ENCODE data around the gene PAPLN. TPM values are rescaled to one million over a fixed set of nuclear protein-coding genes. Genes with fewer than 3 reads are reported as not detected.

The PAPLN gene
- total and polyA plus RNA-seq, 2 experiments from 2014 or later: 7.6 to 13.4 TPM

GRCh38 chr14:73240816-73241480 lies 3.6 kb downstream of the PAPLN start:
- no peak overlapping the region for H3K27ac ChIP-seq

DNA sequence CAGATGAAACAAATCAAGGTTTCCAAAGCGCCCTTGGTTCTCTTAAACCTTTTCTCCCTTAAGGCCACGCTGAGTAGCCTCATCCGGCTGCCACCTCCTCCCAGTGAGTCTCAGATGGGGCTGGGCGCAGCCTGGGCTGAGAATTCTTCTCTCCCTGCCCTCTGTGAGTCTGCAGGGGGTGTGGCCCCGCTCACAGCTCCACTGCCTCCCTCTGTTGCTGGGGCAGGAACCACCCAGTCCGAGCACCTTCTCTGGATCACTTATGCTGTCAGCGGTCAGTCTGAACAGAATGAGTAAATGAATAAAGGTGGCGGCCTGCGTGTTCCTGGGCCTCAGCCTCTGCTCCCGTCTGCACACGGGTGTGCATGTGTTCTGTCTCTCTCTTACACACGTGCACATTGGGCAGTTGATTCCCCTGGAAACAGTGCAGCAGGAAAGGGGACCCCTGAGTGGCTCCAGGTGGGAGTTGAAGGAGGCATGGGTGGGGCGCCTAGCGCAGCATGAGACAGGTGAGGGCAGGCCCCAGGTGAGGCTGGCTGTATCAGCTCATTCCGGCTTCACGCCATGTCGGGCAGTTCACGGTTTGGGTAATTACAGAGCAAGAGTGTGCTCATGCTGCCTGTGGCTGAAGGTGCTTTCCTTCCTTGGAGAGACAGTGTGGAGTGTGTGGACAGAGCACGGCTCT lies 4.3 kb downstream of the PAPLN start:
- no peak overlapping the region for H2AFZ ChIP-seq
- no peaks in the 10 kb centered on the region for H3K9me3 ChIP-seq (ENCODE audit: low read depth)
- H3K27ac ChIP-seq: no peak overlapping the region
- no peak for TF ChIP-seq EZH2 (IDR thresholded peaks at IDR 0.05; ENCODE audit: borderline replicate concordance)
- TF ChIP-seq EZH2phosphoT487 (IDR thresholded peaks at IDR 0.05; ENCODE audit: low read depth, severe bottlenecking, unreplicated experiment): no peak
- no peak for TF ChIP-seq CTCF (IDR thresholded peaks at IDR 0.05; ENCODE audit: poor library complexity)
- no peaks in the 10 kb centered on the region for H3K9me2 ChIP-seq (replicated peaks; ENCODE audit: insufficient read depth)
- H3K4me3 ChIP-seq: no peak overlapping the region
- no peak overlapping the region for H3K4me2 ChIP-seq
- H3K27me3 ChIP-seq: peaks cover 26% of the 10 kb centered on the region
- no peaks in the 10 kb centered on the region for H3K36me3 ChIP-seq (replicated peaks; ENCODE audit: insufficient read depth, low read depth)
- 90% methylated on average over 19 of the region's 19 CpGs for WGBS (ENCODE audit: low lambda C conversion rate, missing lambda C conversion rate)
- peaks cover 35% of the 10 kb centered on the region for H3K4me1 ChIP-seq (ENCODE audit: insufficient read depth)
- no peaks in the 10 kb centered on the region for H4K20me1 ChIP-seq (ENCODE audit: insufficient read depth, poor library complexity, severe bottlenecking)
- no peaks in the 10 kb centered on the region for H3K79me2 ChIP-seq
- no peak for DNase-seq (ENCODE audit: low spot score)

More at GRCh38 chr14:73240816-73241480, 3.6 kb downstream of the PAPLN start:
- Histone ChIP-seq H3K27me3 (peaks cover 26% of the 10 kb centered on the region), H3K9me3 (ENCODE audit: low read depth) (no peaks in the 10 kb centered on the region), H3K36me3 (replicated peaks; ENCODE audit: insufficient read depth, low read depth) (no peaks in the 10 kb centered on the region), H4K20me1 (ENCODE audit: insufficient read depth, poor library complexity, severe bottlenecking) (no peaks in the 10 kb centered on the region), H3K4me3 (no peak overlapping the region), H3K4me2 (no peak overlapping the region), H2AFZ (no peak overlapping the region), H3K4me1 (ENCODE audit: insufficient read depth) (peaks cover 39% of the 10 kb centered on the region), H3K79me2 (no peaks in the 10 kb centered on the region), H3K9me2 (replicated peaks; ENCODE audit: insufficient read depth) (no peaks in the 10 kb centered on the region)
- 86% methylated on average over 10 of the region's 10 CpGs for WGBS (ENCODE audit: low lambda C conversion rate, missing lambda C conversion rate)
- TF ChIP-seq CTCF (IDR thresholded peaks at IDR 0.05; ENCODE audit: poor library complexity) (no peak), EZH2 (IDR thresholded peaks at IDR 0.05; ENCODE audit: borderline replicate concordance) (no peak), EZH2phosphoT487 (IDR thresholded peaks at IDR 0.05; ENCODE audit: low read depth, severe bottlenecking, unreplicated experiment) (no peak)
- DNase-seq (ENCODE audit: low spot score): no peak

- Histone ChIP-seq H3K27ac (no peak overlapping the region), H3K4me1 (ENCODE audit: insufficient read depth) (peaks cover 30% of the 10 kb centered on the region), H3K9me2 (replicated peaks; ENCODE audit: insufficient read depth) (no peaks in the 10 kb centered on the region), H3K27me3 (peaks cover 23% of the 10 kb centered on the region), H3K9me3 (ENCODE audit: low read depth) (no peaks in the 10 kb centered on the region), H4K20me1 (ENCODE audit: insufficient read depth, poor library complexity, severe bottlenecking) (no peaks in the 10 kb centered on the region), H3K4me2 (no peak overlapping the region), H3K4me3 (no peak overlapping the region), H3K79me2 (no peaks in the 10 kb centered on the region), H3K36me3 (replicated peaks; ENCODE audit: insufficient read depth, low read depth) (no peaks in the 10 kb centered on the region), H2AFZ (no peak overlapping the region)
- WGBS (ENCODE audit: low lambda C conversion rate, missing lambda C conversion rate): 87% methylated on average over 6 of the region's 6 CpGs
- no peak for TF ChIP-seq CTCF (IDR thresholded peaks at IDR 0.05; ENCODE audit: poor library complexity)
- DNase-seq (ENCODE audit: low spot score): no peak
Measured at GRCh38 chr14:73242357-73242901, 5.1 kb downstream of the PAPLN start.

All from hepatocyte (in vitro differentiated cells).